Gastrocnemius medialis (tissue), 4 donors: ENCODE results near the gene MRPL10.

Experiments used
- POLR2A ChIP-seq, 2 donors: fragments of 450-650 bp; IDR thresholded peaks; one replicate each; pipeline ENCODE4 v1.6.1; 2017; ENCODE audit warnings: antibody characterized with exemption in 2 of 2, mild to moderate bottlenecking in 2 of 2, moderate library complexity in 2 of 2
- TF ChIP-seq, protein P1 (sequence below), 5 experiments: fragments of 450-650 bp in 3 of 5; fragments of 200-600 bp in 2 of 5; sonication (generic) in 2 of 5; IDR thresholded peaks in 4 of 5; conservative IDR thresholded peaks in 1 of 5; 1 replicate in 4 of 5; 2 replicates in 1 of 5; pipeline ENCODE4 v1.5.1; 2016 to 2019; ENCODE audit warnings: antibody characterized with exemption in 5 of 5, mild to moderate bottlenecking in 3 of 5, moderate library complexity in 3 of 5

- TF ChIP-seq POLR2A (IDR thresholded peaks at IDR 0.05), result no peak
- TF ChIP-seq, protein P1, sequence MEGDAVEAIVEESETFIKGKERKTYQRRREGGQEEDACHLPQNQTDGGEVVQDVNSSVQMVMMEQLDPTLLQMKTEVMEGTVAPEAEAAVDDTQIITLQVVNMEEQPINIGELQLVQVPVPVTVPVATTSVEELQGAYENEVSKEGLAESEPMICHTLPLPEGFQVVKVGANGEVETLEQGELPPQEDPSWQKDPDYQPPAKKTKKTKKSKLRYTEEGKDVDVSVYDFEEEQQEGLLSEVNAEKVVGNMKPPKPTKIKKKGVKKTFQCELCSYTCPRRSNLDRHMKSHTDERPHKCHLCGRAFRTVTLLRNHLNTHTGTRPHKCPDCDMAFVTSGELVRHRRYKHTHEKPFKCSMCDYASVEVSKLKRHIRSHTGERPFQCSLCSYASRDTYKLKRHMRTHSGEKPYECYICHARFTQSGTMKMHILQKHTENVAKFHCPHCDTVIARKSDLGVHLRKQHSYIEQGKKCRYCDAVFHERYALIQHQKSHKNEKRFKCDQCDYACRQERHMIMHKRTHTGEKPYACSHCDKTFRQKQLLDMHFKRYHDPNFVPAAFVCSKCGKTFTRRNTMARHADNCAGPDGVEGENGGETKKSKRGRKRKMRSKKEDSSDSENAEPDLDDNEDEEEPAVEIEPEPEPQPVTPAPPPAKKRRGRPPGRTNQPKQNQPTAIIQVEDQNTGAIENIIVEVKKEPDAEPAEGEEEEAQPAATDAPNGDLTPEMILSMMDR (IDR thresholded peaks at IDR 0.05 in 4 of 5, conservative IDR thresholded peaks at IDR 0.05 in 1 of 5), result no peak
Observed at GRCh38 chr17:47823519-47823918, 7.8 kb downstream of the MRPL10 start.
